Loucy (cell line): ENCODE measurements around the gene UNKL.

ENCODE experiments used
- H2AFZ ChIP-seq: fragments of 200-600 bp; sonication (generic); 2 replicates; pipeline ENCODE4 v1.6.0; 2016; ENCODE audit warnings: antibody characterized with exemption, mild to moderate bottlenecking, low read length, moderate library complexity
- H3F3A ChIP-seq: fragments of 200-600 bp; 2 replicates; pipeline ENCODE4 v1.6.0; 2016; ENCODE audit warnings: antibody characterized with exemption, low read depth, mild to moderate bottlenecking
- H3K27me3 ChIP-seq: fragments of 200-600 bp; sonication (generic); 2 replicates; pipeline ENCODE4 v1.6.1; 2014; ENCODE audit warnings: low read length, mild to moderate bottlenecking; ENCODE audit not compliant: insufficient read depth, poor library complexity, severe bottlenecking
- H3K36me3 ChIP-seq: fragments of 200-600 bp; sonication (generic); 2 replicates; pipeline ENCODE4 v1.6.1; 2016; ENCODE audit warnings: low read length; ENCODE audit not compliant: insufficient read depth
- H3K4me1 ChIP-seq: fragments of 200-600 bp; sonication (generic); 2 replicates; pipeline ENCODE4 v1.5.1; 2014; ENCODE audit warnings: low read length, mild to moderate bottlenecking; ENCODE audit not compliant: insufficient read depth, poor library complexity, severe bottlenecking
- H3K4me2 ChIP-seq: fragments of 200-600 bp; sonication (generic); 2 replicates; pipeline ENCODE4 v1.6.0; 2014; ENCODE audit warnings: antibody characterized with exemption, low read length, low read depth, mild to moderate bottlenecking; ENCODE audit not compliant: poor library complexity, severe bottlenecking
- H3K4me3 ChIP-seq: fragments of 200-600 bp; sonication (generic); 2 replicates; pipeline ENCODE4 v1.5.1; 2014; ENCODE audit warnings: low read length, mild to moderate bottlenecking, mixed read lengths; ENCODE audit not compliant: poor library complexity, severe bottlenecking
- H3K79me2 ChIP-seq: fragments of 200-600 bp; sonication (generic); 2 replicates; pipeline ENCODE4 v1.6.1; 2014; ENCODE audit warnings: low read length; ENCODE audit not compliant: insufficient read depth
- H3K9ac ChIP-seq: fragments of 200-600 bp; sonication (generic); 2 replicates; pipeline ENCODE4 v1.6.0; 2014; ENCODE audit warnings: mild to moderate bottlenecking, low read depth, low read length, moderate library complexity; ENCODE audit not compliant: poor library complexity, severe bottlenecking
- H3K9me2 ChIP-seq: fragments of 200-600 bp; sonication (generic); replicated peaks from 2 replicates; pipeline ENCODE4 v1.6.1; 2016; ENCODE audit warnings: low read depth, low read length, mixed read lengths
- H3K9me3 ChIP-seq: fragments of 200-600 bp; sonication (generic); 2 replicates; pipeline ENCODE4 v1.6.1; 2014; ENCODE audit warnings: mild to moderate bottlenecking, antibody characterized with exemption, low read length, low read depth; ENCODE audit not compliant: insufficient read depth
- H4K20me1 ChIP-seq: fragments of 200-600 bp; sonication (generic); 2 replicates; pipeline ENCODE4 v1.6.0; 2014; ENCODE audit warnings: antibody characterized with exemption, low read length, mild to moderate bottlenecking; ENCODE audit not compliant: insufficient read depth, poor library complexity, severe bottlenecking
- CTCF ChIP-seq: fragments of 200-600 bp; sonication (generic); conservative IDR thresholded peaks from 2 replicates; pipeline ENCODE4 v1.5.1; 2014; ENCODE audit warnings: mild to moderate bottlenecking, antibody characterized with exemption, low read length
- EZH2phosphoT487 ChIP-seq: fragments of 200-600 bp; IDR thresholded peaks from 2 replicates; pipeline ENCODE4 v1.6.1; 2018; ENCODE audit warnings: antibody characterized with exemption, mild to moderate bottlenecking, moderate library complexity, borderline replicate concordance

The UNKL gene

GRCh38 chr16:1356061-1356900, 58.2 kb downstream of the UNKL start:
- H3K9me3 ChIP-seq = no peaks in the 10 kb centered on the region
- no peak overlapping the region for H3K9ac ChIP-seq
- H3K27me3 ChIP-seq = no peaks in the 10 kb centered on the region
- H3K79me2 ChIP-seq = peaks cover 2% of the 10 kb centered on the region; the same call in 1 of the 2 replicates
- H3K4me3 ChIP-seq = no peak overlapping the region
- no peak overlapping the region for H3K4me2 ChIP-seq
- no peak for TF ChIP-seq CTCF
- TF ChIP-seq EZH2phosphoT487 = no peak
- H2AFZ ChIP-seq = no peak overlapping the region
- H3K36me3 ChIP-seq = no peaks in the 10 kb centered on the region
- no peaks in the 10 kb centered on the region for H4K20me1 ChIP-seq
- no peaks in the 10 kb centered on the region for H3K9me2 ChIP-seq
- no peaks in the 10 kb centered on the region for H3K4me1 ChIP-seq
- no peaks in the 10 kb centered on the region for H3F3A ChIP-seq

- Histone ChIP-seq H3K4me1 (no peaks in the 10 kb centered on the region), H2AFZ (no peak overlapping the region), H3K27me3 (no peaks in the 10 kb centered on the region), H4K20me1 (no peaks in the 10 kb centered on the region), H3K9ac (no peak overlapping the region), H3K9me3 (no peaks in the 10 kb centered on the region), H3K79me2 (peaks cover 8% of the 10 kb centered on the region; the same call in 1 of the 2 replicates), H3K9me2 (no peaks in the 10 kb centered on the region), H3K4me3 (no peak overlapping the region), H3K36me3 (no peaks in the 10 kb centered on the region), H3K4me2 (no peak overlapping the region), H3F3A (no peaks in the 10 kb centered on the region)
- TF ChIP-seq CTCF = no peak
- TF ChIP-seq EZH2phosphoT487 = no peak
These were observed 58.9 kb downstream of the UNKL start for GRCh38 chr16:1355591-1355990.

- no peak overlapping the region for H3K9ac ChIP-seq
- no peaks in the 10 kb centered on the region for H3K9me2 ChIP-seq
- TF ChIP-seq CTCF (no peak), EZH2phosphoT487 (no peak)
- H3K27me3 ChIP-seq = no peaks in the 10 kb centered on the region
- no peaks in the 10 kb centered on the region for H3K36me3 ChIP-seq
- no peak overlapping the region for H3K4me3 ChIP-seq
- H3K79me2 ChIP-seq = peaks cover 11% of the 10 kb centered on the region; the same call in 1 of the 2 replicates
- H3F3A ChIP-seq = no peaks in the 10 kb centered on the region
- H3K4me2 ChIP-seq = no peak overlapping the region
- no peaks in the 10 kb centered on the region for H3K9me3 ChIP-seq
- no peaks in the 10 kb centered on the region for H4K20me1 ChIP-seq
- H2AFZ ChIP-seq = no peak overlapping the region
- no peaks in the 10 kb centered on the region for H3K4me1 ChIP-seq
These were observed 59.5 kb downstream of the UNKL start for GRCh38 chr16:1354815-1355540.
